ENCODE measurements around the gene IL1RL1.

DNA sequence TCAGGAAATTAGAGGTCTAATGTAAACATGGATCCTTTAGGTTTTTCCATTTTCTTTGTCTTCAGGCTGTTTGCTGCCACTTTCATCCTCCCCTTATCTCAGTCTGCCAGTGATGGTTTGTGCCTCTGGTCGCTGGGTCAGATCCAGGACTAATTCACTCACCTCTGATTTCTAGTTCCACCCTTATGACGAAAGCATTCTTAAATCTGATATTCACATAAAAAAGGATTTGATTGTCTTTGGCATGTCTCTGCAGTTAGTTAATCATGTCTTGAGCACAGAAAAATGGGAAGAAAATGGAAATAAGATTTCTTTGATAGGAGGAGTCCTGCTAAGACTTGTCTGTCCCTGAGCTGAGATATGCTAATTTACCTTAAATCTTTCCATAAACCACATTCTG lies 4.6 kb downstream of the IL1RL1 start:
- TF ChIP-seq, protein P1, sequence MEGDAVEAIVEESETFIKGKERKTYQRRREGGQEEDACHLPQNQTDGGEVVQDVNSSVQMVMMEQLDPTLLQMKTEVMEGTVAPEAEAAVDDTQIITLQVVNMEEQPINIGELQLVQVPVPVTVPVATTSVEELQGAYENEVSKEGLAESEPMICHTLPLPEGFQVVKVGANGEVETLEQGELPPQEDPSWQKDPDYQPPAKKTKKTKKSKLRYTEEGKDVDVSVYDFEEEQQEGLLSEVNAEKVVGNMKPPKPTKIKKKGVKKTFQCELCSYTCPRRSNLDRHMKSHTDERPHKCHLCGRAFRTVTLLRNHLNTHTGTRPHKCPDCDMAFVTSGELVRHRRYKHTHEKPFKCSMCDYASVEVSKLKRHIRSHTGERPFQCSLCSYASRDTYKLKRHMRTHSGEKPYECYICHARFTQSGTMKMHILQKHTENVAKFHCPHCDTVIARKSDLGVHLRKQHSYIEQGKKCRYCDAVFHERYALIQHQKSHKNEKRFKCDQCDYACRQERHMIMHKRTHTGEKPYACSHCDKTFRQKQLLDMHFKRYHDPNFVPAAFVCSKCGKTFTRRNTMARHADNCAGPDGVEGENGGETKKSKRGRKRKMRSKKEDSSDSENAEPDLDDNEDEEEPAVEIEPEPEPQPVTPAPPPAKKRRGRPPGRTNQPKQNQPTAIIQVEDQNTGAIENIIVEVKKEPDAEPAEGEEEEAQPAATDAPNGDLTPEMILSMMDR (IDR thresholded peaks at IDR 0.05): no peak
- TF ChIP-seq, protein P2, sequence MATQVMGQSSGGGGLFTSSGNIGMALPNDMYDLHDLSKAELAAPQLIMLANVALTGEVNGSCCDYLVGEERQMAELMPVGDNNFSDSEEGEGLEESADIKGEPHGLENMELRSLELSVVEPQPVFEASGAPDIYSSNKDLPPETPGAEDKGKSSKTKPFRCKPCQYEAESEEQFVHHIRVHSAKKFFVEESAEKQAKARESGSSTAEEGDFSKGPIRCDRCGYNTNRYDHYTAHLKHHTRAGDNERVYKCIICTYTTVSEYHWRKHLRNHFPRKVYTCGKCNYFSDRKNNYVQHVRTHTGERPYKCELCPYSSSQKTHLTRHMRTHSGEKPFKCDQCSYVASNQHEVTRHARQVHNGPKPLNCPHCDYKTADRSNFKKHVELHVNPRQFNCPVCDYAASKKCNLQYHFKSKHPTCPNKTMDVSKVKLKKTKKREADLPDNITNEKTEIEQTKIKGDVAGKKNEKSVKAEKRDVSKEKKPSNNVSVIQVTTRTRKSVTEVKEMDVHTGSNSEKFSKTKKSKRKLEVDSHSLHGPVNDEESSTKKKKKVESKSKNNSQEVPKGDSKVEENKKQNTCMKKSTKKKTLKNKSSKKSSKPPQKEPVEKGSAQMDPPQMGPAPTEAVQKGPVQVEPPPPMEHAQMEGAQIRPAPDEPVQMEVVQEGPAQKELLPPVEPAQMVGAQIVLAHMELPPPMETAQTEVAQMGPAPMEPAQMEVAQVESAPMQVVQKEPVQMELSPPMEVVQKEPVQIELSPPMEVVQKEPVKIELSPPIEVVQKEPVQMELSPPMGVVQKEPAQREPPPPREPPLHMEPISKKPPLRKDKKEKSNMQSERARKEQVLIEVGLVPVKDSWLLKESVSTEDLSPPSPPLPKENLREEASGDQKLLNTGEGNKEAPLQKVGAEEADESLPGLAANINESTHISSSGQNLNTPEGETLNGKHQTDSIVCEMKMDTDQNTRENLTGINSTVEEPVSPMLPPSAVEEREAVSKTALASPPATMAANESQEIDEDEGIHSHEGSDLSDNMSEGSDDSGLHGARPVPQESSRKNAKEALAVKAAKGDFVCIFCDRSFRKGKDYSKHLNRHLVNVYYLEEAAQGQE (IDR thresholded peaks at IDR 0.05; ENCODE audit: insufficient read depth in 1 of 2, low read depth in 2 of 2, low read length in 1 of 2): no peak
- no peak for TF ChIP-seq POLR2AphosphoS5 (IDR thresholded peaks at IDR 0.05; ENCODE audit: low read depth, low read length)
- TF ChIP-seq TCF7L2 (IDR thresholded peaks at IDR 0.05; ENCODE audit: low read depth, low read length): no peak

All from Panc1 (cell line).